Stimulated activated CD8-positive, alpha-beta memory T cell treated with anti-CD3 and anti-CD28 coated beads, Interleukin-4, amount 100 ng/mL, for 1 hour (primary cell): Measurements from ENCODE around the gene ADAMTSL2.

Source experiments
- DNase-seq, 2 donors: peaks; one replicate each; pipeline ENCODE4 v3.0.0-alpha.2; 2020; ENCODE audit warnings: low read depth in 2 of 2, low spot score in 1 of 2

The ADAMTSL2 gene

DNA sequence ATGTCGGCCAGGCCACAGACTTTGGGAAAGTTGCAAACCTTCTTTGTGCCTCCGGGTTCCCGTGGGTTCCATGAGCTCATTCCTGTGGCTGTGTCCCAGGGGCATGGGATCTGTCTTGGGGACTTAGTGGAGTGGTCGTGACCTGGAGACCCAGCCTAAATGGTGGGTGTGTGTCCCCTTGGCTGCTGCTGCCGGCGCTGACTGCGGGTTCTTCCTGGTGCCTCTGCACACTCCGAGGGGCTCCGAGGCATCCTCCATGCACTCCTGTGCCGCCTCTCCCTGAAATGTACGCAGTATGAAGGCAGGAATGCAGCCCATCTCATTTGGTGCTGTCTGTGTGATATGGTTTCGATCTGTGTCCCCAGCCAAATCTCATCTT lies 34.6 kb upstream of the ADAMTSL2 start:
- no peak for DNase-seq

DNA sequence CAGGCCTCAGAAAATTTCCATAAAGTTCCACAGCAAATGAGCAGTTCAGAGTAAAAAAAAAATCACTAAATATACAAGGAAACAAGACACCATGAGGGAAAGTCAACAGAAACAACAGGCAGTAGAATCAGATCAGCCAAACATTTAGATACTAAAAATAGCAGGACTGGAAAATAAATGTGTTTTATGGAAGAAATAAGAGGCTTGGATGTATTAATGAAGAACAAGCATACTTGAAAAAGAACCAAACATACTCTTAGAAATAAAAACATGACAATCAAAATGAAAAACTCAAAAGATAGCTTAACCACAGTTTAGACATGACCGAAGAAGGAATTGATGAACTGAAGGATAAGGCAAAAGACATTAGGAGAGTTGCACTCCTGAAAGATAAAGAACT lies 32.4 kb upstream of the ADAMTSL2 start:
- DNase-seq: no peak

DNA sequence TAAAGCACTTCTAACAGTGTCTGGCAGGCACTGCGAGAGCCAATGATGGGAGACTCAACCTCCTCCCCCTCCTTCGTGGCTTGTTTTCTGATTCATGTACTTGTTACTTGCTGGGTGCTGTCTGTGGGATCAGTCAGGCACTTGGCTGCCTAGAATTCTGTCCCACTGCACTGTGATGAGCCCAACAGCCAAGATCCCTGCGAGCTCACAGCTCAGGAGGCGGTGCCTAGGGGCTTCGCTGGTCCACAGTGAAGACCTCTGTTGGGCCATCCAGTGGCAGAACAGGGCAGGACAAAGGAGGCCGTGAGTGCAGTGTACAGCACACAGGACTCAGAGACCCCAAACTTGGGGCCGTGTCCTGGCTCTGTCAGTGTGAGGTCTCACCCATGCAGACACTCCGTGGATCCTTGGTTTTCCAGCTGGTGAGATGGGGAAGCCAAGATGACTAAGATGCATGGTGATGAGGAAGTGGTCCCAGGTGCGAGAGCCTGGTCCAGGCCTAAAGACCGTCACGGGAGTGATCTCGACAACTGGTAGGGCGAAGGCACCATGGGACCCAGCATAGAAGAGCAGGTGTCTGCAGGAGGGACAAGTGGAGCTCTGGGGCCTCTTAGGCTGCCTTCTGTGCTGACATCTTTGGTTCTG lies 29.2 kb upstream of the ADAMTSL2 start:
- DNase-seq: no peak

DNA sequence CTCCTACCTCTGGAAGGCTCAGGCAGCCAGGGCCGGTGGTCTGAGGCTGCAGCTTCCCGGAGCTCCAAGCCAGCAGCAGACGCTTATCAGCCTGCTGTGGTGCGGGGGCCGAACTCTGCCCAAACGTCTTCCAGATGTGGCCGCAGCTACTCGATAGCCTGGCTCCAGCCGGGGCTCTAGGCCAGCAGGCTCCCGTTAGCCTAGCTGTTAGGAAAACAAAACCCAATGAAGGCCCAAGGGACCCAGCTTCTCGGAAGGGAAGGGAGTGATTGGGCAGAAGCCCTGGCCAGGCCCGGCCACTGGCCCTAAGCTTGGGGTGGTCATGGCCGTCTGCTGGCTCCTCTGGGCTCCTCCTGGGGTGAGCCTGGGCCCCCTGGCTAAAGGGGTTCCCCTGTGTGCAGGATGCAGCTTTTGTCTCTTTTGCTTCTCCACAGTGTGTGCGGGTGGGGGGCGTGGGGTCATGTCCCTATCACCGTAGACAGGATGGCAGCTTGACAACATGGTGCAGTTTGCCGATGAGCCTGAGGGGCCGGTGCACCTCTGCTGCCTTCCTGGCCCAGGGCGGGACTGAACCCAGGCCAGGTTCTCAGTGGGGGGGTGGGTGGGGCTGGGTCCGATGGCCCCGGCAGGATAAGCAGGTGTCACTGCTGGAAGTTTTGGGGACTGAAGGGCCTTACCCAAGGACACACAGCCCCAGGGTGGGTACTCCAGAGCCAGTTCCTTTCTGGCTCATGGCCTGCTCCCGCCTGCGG lies 28.4 kb upstream of the ADAMTSL2 start:
- no peak for DNase-seq

DNA sequence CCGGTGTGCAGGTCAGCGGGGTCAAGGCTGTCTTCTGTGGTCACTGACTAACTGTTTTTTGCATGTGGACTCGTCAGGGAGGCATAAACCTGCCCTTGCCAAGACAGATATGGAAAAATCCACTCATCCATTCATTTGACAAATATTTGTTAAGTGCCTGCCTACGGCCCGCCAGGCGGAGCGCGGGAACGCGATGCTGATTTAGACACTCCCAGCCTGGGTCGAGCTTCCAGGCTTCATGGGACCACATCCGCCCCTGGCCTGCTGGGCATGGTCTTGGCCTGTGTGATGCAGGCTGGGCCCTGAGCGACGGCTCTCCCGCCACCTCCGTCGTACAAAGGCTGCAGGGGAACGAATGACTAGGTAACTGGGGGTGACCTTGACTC lies 27.9 kb upstream of the ADAMTSL2 start:
- no peak for DNase-seq

DNA sequence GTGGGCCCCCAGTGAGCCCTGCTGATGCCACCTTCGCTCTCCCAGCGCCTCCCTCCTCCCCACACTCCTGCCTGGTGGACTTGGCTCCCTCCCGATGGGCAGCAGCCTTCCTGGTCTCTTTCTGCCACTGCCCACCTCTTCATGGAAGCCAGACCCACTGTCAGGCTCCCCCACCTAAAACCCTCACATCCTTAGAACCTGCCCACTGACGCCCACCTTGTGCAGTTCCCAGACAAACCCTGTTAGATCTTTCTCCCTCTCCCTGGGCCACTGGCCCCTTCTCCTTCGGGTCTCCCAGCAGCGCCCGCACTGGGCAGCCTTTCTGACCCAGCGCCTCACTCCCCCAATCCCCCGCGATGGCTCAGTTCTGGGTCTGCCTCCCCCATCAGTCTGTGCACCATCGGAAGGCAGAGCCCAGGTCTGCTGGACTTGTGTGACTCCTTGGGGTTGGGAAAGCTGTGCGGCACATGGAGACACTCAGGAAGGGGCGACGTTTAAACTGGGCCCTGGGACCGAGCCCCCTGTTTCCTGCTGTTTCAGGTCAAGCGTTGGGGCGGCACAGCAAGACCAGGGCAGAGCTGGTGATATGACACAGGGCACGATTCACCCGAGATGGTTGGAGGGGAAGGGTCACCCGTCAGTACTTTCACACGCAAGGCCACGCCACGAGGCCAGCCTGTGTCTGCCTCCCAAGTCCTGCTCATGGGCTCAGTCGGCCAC lies 27.1 kb upstream of the ADAMTSL2 start:
- DNase-seq: no peak

DNA sequence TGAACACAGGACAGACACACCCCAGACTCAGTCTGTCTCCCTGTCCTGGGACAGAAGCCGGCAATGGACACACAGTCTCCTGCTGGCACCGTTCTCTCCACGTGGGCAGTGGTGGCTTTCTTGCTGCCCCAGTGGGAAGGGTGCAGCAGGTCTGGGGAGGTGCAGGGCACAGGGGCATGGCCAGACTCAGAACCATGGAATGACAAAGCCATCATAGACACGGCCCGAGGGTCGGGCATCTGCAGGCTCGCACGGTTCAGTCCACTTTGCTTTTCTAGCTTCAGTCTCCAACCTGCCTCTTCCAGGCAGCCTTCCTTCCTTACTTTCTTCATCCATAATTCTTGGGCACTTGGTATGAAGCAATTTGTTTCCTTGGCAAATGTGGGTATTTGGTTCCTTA lies 26.5 kb upstream of the ADAMTSL2 start:
- no peak for DNase-seq

DNA sequence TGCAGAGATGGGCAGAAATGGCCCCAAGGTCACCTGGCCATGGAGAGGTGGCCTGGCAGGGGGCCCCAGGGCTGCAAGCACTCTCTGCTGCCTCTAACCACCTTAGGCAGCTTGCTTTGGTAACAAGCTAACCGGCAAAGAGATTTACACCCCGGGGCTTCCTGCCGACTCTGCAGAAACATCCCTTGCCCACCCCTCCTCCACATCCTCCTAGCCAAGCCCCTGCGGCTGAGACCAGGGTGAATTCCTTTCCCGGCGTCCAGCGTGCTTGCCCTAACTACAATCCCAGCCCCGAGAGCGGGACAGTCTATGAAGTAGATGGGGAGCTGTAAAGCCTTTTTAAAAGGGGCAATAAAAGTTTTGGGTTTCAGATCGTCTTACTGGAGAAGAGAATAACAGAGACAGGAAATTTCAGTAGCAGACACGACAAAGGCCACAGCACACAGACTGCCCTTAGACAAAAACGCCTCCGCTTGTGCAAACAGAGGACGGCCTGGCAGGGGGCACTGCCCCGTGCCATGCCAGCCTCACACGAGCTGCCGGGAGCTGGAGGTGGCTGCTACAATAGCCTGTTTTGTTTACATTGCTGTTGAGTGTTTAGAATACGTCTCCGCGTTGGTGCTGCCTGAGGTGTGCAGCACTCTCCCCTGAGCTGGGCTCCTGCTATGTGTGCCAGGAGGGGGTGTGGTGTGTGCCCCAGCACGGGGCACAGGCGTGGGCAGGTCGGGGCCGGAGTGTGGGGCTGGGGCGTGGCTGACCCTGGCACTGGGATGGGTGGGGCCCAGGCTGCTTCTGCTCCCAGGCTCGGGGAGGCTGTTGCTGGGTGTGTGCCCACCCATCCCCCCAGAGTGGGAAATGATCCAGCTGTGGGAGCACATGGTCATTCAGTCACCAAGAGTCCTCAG lies 25.1 kb upstream of the ADAMTSL2 start:
- DNase-seq: no peak

DNA sequence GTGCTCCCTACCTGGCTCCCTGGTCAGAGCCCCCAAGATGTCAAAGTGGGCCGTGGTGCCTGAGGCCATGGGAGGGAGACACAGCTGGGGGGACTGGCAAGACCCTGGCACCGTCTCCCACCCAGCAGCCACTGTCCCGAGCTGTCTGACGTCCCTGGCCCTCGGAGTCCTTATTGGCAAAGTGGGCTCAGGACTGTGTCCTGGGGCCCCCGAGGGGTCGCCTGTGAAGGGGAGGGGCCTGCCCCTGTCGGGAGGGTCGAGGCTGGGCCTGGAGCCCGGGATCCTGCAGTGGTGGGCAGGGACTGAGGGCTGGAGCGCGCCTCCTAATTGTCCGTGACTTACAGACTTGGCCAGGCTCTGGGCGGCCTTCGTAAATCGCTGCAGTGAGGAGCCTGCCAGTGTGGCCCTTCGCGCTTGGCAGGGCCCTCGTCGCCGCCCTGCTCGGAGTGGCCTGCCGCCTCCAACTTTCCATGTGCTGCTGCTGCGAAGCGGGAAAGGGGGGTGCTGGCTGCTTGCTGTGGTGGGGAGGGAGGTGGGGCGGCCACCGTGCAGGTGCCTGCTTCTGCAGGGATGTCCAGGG lies 23.5 kb upstream of the ADAMTSL2 start:
- no peak for DNase-seq

DNA sequence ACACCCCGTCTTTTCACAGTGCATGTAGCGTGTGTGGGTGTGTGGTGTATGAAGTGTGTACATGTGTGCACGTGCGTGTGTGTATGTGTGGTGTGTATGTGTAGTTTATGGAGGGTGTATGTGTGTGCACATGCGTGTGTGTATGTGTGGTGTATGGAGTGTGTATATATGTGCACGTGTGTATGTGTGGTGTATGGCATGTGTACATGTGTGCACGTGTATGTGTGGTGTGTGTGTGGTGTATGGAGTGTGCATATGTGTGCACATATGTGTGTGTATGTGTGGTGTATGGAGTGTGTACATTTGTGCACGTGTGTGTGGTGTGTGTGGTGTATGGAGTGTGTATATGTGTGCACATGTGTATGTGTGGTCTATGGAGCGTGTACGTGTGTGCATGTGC lies 22.9 kb upstream of the ADAMTSL2 start:
- DNase-seq: no peak

DNA sequence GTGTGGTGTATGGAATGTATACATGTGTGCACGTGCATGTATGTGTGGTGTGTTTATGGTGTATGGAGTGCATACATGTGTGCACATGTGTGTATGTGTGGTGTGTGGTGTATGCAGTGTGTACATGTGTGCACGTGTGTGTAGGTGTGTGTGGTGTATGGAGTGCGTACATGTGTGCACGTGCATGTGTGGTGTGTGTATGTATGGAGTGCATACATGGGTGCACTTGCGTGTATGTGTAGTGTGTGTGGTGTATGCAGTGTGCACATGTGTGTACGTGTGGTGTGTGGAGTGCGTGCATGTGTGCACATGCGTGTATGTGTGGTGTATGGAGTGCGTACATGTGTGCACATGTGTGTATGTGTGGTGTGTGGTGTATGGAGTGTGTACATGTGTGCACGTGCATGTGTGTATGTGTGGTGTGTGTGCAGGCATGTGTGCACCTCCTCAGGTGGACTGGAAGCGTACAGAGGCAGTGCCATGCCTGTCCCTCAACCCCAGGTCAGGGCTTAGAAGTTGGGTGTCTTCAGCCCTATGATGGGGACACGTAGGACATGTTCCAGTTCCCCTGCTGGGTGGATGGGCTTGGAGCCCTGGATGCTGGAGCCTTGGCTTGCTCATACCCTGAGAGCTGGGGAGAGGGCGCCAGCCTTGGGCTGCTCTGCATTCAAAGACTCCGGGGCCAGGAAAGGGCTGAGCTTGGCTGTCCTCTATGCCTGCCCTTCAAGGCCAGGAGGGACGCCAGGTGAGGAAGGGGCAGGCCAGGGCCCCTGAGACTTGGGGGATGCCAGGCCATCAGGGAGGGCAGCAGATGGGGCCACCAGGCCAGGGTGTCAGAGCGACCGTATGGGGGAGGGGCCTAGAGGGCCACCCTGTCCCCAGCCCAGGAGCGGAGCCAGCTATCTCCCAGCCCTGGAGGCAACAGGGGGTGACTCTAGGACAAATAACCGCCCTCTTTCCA lies 22.0 kb upstream of the ADAMTSL2 start:
- DNase-seq: no peak

DNA sequence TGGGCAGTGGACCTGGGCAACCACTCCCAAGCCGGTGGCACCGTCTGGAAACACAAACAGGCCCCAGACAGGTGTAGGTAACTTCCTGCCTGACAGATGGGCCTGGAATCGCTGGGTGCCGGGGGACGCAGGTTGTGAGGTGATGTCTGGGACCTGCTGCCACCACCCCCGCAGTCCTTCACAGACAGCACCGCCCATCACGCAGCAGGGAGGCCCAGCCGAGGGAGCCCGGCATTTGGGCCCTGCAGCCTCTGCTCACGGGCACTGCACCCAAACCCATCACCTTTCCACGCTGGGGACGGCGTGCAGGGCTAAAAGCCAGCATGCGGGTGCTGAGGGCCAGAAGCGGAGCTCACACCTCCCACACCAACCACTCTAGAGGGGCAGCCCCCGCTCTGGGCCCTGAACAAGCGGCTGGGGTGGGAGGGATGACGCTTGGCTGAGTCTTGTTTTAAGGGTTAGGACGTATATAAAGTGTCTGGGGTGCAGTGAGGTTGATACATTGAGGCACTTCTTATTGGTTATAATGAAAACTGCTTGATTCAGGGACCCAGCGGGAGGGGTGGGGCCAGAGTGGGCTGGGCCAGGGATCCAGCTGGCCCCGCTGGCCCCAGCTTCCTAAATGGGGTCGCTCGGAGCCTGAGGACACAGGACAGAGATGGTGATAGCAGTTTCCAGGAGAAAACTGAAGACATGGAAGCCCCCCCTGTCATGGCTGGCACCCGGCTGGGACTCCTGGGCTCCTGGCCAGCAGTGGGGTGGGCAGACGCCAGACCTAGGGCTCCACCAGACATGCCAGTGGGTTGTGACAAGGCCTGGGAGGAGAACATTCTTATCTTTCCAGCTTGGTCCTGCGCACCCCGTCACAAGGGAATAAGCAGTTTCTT lies 21.0 kb upstream of the ADAMTSL2 start:
- DNase-seq: no peak

DNA sequence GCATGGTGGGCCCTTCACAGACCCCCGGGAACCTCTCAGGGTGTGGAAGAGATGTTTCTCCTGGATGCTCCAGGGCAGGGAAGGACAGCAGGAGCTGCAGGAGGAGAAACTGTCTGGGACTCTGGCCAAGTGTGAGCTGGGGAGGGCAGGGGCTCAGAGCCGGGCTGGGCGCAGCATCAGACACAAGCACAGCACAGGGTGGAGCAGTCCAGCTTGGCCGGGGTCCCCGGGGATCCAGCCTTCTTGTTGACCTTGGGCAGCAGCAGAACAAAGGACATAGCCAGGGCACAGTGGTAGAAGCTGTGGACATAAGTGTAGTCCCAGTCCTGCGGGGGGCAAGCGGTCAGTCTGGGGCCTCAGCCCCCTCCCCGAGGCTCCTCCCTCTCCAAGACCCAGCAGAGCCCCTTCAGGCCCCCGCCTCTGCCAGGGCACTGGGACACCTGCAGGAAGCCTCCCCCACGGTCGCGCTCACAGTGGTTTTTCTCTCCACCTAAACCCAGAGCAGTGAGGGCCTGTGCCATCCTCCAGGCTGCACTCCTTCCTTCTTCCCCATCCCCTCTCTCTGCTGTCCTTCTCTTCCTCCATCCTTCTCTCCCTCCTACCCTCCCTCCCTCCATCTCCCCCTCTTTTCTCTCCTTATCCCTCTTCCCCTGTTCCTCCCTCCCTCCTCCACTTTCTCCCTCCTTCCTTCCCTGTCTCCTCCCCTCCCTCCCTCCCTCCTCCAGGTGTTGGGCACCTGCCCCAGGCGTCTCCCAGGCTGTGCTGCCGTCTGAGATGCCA lies 19.9 kb upstream of the ADAMTSL2 start:
- no peak for DNase-seq

DNA sequence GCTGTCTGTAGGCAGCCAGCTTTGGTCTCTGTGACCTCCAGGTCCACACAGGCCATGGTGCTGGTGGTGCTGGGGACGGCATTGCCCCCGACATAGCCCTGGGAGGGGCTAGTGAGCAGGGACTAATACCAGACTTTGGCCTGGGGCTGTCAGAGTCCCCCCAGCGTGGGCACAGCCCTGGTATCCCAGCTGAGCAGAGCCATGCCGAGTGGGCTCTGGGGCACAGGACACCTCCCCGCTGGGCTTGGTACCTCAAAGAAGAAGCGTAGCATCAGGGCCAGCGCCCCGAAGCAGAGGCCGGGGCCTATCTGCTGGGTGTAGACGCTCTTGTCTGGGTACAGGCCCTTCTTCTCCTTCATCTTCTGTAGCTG lies 19.3 kb upstream of the ADAMTSL2 start:
- DNase-seq: no peak

DNA sequence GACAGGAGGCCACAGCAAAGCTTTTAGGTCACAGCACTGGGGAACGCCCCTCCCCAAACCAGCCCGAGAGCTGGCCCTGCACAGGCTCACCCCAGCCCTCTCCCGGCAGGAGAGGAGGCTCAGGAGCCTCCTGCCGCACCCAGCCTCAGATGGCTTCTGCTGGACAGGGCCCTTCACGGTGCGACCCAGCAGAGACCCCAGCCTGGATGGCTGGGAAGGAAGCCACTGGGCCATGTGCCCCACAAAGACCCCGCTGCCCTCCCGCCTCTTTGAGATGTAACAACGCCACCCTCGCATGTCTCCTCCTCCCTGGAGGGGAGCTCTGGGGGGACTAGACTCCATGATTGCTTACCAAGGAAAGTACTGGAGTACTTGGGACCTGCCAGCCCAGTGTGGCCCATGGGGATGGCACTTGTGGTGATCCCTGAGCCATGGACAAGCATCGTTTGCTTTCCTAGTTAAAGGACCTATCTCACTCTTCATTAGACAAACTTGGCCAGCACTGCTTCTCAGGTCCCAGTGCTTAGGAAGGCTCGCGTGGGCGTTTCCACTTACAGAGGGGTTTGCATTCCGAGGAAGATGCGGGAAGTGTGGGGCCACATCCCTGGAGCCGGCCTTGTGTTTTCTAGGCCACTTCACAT lies 18.8 kb upstream of the ADAMTSL2 start:
- no peak for DNase-seq

DNA sequence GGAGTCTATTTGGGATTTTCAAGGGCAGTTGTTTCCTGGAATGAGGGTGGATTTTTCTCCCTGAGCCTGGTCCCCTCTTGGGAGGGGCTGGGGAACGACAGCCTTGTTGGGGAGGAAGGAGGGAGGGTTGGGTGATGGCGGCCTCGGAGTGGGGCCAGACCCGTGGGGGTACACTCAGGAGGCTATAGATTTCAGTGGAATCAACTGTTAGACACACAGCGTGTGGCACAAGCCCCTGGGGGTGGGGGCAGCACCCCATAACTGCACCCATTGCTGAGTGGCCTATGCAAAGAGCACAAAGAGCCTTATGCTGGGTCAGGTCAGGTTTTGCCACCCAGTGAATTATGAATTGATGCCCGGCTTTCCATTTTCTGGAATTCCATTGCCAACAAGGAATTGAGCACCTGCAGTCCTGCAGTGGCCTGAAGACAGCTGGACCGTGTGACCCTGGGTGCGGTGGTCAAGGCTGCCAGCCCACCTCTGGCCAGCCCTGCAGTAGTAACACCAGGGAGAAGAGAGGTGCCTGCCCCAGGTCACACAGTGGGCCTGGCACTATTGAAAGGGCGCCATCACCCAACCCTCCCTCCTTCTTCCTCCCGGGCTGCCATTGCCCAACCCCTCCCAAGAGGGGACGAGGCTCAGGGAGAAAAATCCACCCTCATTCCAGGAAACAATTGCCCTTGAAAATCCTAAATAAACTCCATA lies 18.1 kb upstream of the ADAMTSL2 start:
- DNase-seq: no peak

DNA sequence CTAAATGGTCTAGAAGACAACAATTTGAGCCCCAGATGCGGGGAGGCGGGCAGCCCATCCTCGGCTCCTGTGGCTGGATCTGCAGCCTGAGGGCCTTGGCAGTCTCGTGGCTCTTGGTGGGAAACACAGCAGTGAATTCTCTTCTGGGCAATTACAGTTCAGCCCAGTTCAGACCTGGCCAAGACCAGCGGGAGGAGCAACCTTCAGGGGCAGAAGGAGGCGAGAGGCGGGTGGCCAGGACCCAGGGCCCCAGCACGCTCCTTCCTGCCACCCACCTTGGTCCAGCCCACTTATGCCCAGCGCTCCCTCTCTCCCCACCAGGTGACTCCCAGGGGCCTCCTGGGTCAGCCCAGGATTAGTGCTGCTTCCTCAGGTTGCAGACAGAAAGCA lies 17.5 kb upstream of the ADAMTSL2 start:
- no peak for DNase-seq
